RWPE1 (cell line): ENCODE results near the gene RXFP1.
A peak's percentile ranks its signal among the peaks of the same experiment; 100 is the strongest.

Experiments
- CTCF ChIA-PET: fragments of 350-600 bp; sonication (Branson Sonifier 250); formaldehyde crosslinking; extraction: SDS; loops from one replicate; lab custom pipeline; 2021; lab: Yijun Ruan, JAX
- POLR2A ChIA-PET: fragments of 400-600 bp; formaldehyde crosslinking; extraction: SDS; loops from one replicate; lab custom pipeline; 2020; ENCODE audit warnings: antibody characterized with exemption; ENCODE audit not compliant: low non-redundant PET; lab: Yijun Ruan, JAX
- DNase-seq: peaks from one replicate; pipeline ENCODE4 v3.0.0; 2012; ENCODE audit warnings: low spot score
- H3K27ac ChIP-seq: fragments of 450-650 bp; 2 replicates; pipeline ENCODE4 v1.5.1; 2017
- TF ChIP-seq, protein P1 (sequence below): fragments of 450-650 bp; conservative IDR thresholded peaks from 2 replicates; pipeline ENCODE4 v1.5.1; 2017; ENCODE audit warnings: low read depth, mild to moderate bottlenecking

The RXFP1 gene

GRCh38 chr4:158666892-158667291 lies 145.2 kb downstream of the RXFP1 start:
- H3K27ac ChIP-seq: no peak overlapping the region
- CTCF ChIA-PET: interaction anchor here (0.6 kb wide), 2 partner anchors 64 to 212 kb away, joined by 3 read pairs; no protein-coding TSS in a partner anchor
- POLR2A ChIA-PET: no interaction called here
- TF ChIP-seq, protein P1, sequence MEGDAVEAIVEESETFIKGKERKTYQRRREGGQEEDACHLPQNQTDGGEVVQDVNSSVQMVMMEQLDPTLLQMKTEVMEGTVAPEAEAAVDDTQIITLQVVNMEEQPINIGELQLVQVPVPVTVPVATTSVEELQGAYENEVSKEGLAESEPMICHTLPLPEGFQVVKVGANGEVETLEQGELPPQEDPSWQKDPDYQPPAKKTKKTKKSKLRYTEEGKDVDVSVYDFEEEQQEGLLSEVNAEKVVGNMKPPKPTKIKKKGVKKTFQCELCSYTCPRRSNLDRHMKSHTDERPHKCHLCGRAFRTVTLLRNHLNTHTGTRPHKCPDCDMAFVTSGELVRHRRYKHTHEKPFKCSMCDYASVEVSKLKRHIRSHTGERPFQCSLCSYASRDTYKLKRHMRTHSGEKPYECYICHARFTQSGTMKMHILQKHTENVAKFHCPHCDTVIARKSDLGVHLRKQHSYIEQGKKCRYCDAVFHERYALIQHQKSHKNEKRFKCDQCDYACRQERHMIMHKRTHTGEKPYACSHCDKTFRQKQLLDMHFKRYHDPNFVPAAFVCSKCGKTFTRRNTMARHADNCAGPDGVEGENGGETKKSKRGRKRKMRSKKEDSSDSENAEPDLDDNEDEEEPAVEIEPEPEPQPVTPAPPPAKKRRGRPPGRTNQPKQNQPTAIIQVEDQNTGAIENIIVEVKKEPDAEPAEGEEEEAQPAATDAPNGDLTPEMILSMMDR: no peak
- DNase-seq: no peak

GRCh38 chr4:158667651-158668198 lies 146.0 kb downstream of the RXFP1 start:
- TF ChIP-seq, protein P1: peak; percentile 70
- DNase-seq: peak; percentile 48
- ChIA-PET POLR2A (no interaction called here), CTCF (interaction anchor here (0.5 to 0.6 kb wide), 4 partner anchors 413 to 792 kb away, joined by 3 to 6 read pairs (median 4); no protein-coding TSS in a partner anchor)
- H3K27ac ChIP-seq: no peak overlapping the region

- TF ChIP-seq, protein P1: no peak
- no peak for DNase-seq
Measured at GRCh38 chr4:158669310-158669709, 147.6 kb downstream of the RXFP1 start.

DNA sequence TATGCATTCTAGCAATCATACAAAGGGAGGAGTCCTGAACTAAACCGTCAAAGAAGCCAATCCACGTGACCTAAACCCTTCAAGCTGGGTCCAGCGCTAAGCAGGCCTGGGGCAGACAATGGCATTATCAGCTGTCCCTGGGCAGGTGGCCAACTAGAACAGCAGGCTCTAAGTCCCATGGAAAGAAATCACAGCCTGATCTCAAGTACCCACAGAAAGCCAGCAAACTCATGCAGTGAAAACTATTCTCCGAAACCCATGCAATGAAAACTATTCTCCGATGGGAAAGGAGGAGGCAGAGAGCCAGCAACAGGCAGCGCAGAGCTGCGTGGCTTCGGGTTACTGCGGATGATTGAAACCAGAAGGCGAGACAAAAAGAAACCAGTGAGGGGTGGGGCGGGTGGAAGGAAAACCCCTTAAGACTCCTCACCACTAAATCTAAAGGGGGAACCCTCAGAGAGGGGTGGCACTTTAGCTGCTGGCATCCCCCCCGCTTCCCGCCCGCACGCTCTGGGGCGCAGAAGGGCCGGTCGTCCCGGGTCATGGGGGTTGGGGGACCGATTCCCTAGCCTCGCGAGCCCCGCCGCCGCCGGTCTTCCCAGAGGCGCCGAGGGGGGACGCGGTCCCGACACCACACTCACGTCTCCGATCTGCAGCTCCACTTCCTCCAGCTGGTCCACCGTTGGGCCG lies 149.4 kb downstream of the RXFP1 start:
- CTCF ChIA-PET: interaction anchor here (0.5 kb wide), 1 partner anchor 342 kb away, joined by 3 read pairs; no protein-coding TSS in a partner anchor
- TF ChIP-seq, protein P1: no peak
- H3K27ac ChIP-seq: peak overlapping the region; percentile 93
- POLR2A ChIA-PET: interaction anchor here (0.6 kb wide), 1 partner anchor 375 kb away, joined by 6 read pairs; no protein-coding TSS in a partner anchor
- DNase-seq: peak; percentile 49

More at GRCh38 chr4:158669310-158669709, 147.6 kb downstream of the RXFP1 start:
- H3K27ac ChIP-seq: no peak overlapping the region
- POLR2A ChIA-PET: no interaction called here
- CTCF ChIA-PET: interaction anchor here (0.6 to 0.9 kb wide), 2 partner anchors 14 to 174 kb away, joined by 3 to 6 read pairs; no protein-coding TSS in a partner anchor

DNA sequence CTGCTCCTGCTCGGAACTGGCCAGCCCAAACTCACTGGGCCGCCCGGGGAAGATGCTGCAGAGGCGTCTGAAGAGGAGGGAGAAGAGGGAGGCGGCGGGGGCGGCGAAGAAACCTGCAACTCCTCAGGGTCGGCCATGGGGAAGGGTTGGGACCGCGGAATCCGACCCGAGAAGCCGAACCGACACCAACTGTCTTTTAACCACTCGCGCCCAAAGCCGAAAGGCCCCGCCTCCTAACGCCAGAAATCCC lies 149.9 kb downstream of the RXFP1 start, which contains the start of gene C4orf46:
Gene C4orf46 (minus strand): TSS at position 223 of the 250 bp plus-strand sequence. CDS start 86 bp downstream, at position 137.
- POLR2A ChIA-PET: no interaction called here
- DNase-seq: no peak
- CTCF ChIA-PET: interaction anchor here (0.5 kb wide), 1 partner anchor 341 kb away, joined by 3 read pairs; no protein-coding TSS in a partner anchor
- H3K27ac ChIP-seq: peak within 1 kb of the TSS; percentile 93
- TF ChIP-seq, protein P1: no peak

GRCh38 chr4:158671915-158672806 lies 150.5 kb downstream of the RXFP1 start, which contains the start of gene ETFDH:
ETFDH (plus strand) TSS chr4:158672296; CDS start chr4:158672457, 161 bp downstream.
- peak; percentile 96 for DNase-seq
- TF ChIP-seq, protein P1: peak; percentile 88
- H3K27ac ChIP-seq: peak within 1 kb of the TSS; percentile 93
- POLR2A ChIA-PET: no interaction called here
- CTCF ChIA-PET: interaction anchor here (0.5 to 0.8 kb wide), 5 partner anchors 14 to 1749 kb away, joined by 3 to 5 read pairs (median 3); no protein-coding TSS in a partner anchor
